22Rv1 (cell line): Measurements from ENCODE around the gene TRPT1.

Source experiments
- CTCF ChIP-seq: fragments of 450-650 bp; IDR thresholded peaks from 2 replicates; pipeline ENCODE4 v1.5.1; 2017; ENCODE audit warnings: mild to moderate bottlenecking
- ZFX ChIP-seq: fragments of 450-650 bp; IDR thresholded peaks from 2 replicates; pipeline ENCODE4 v1.6.1; 2017; ENCODE audit warnings: antibody characterized with exemption, borderline replicate concordance

- TF ChIP-seq CTCF (no peak), ZFX (no peak)
These were observed 937 bp downstream of the TRPT1 start for GRCh38 chr11:64224891-64225607.
